Type B pancreatic cell (in vitro differentiated cells): Measurements from ENCODE around the gene ARHGAP42. TPM values are rescaled to one million over a fixed set of nuclear protein-coding genes. Genes with fewer than 3 reads are reported as not detected.

Source experiments
- DNase-seq: peaks from one replicate; pipeline ENCODE4 v3.0.0; 2021; ENCODE audit warnings: mixed read lengths; ENCODE audit not compliant: unreplicated experiment; ENCODE audit errors: extremely low spot score
- H3K27ac Mint-ChIP-seq: 2 replicates; pipeline ENCODE4 v1.8.0; 2021; ENCODE audit warnings: mild to moderate bottlenecking, mixed read lengths
- H3K27me3 Mint-ChIP-seq: 2 replicates; pipeline ENCODE4 v1.8.0; 2021; ENCODE audit warnings: mixed read lengths
- H3K36me3 Mint-ChIP-seq: 2 replicates; pipeline ENCODE4 v1.8.0; 2021; ENCODE audit warnings: mixed read lengths
- H3K4me1 Mint-ChIP-seq: one replicate; pipeline ENCODE4 v1.8.0; 2021; ENCODE audit warnings: mixed read lengths; ENCODE audit not compliant: unreplicated experiment
- H3K4me3 Mint-ChIP-seq: 2 replicates; pipeline ENCODE4 v1.8.0; 2021; ENCODE audit warnings: mild to moderate bottlenecking, mixed read lengths
- H3K9me3 Mint-ChIP-seq: 2 replicates; pipeline ENCODE4 v1.8.0; 2021; ENCODE audit warnings: mixed read lengths
- CTCF ChIP-seq: fragments of 200-600 bp; sonication (generic); conservative IDR thresholded peaks from 2 replicates; pipeline ENCODE4 v1.5.0; 2021; ENCODE audit warnings: antibody characterized with exemption, mild to moderate bottlenecking
- total RNA-seq: library from RNA; stranded (reverse); gene quantifications from 2 replicates; pipeline ENCODE4 v1.2.1, GENCODE V29; 2021; ENCODE audit warnings: low replicate concordance

Gene ARHGAP42
- total RNA-seq, 1 donor from 2014 or later: 22.6 TPM

GRCh38 chr11:100667449-100667848, 19.6 kb upstream of the ARHGAP42 start:
- no peak for TF ChIP-seq CTCF
- Mint-ChIP-seq H3K9me3 (no peaks in the 10 kb centered on the region), H3K36me3 (no peaks in the 10 kb centered on the region), H3K4me1 (no peaks in the 10 kb centered on the region), H3K27ac (no peak overlapping the region), H3K27me3 (no peaks in the 10 kb centered on the region), H3K4me3 (no peak overlapping the region)
- no peak for DNase-seq

- H3K27ac Mint-ChIP-seq: no peak overlapping the region
These were observed 16.9 kb upstream of the ARHGAP42 start for GRCh38 chr11:100670140-100670539.

GRCh38 chr11:100671471-100671870, 15.6 kb upstream of the ARHGAP42 start:
- Mint-ChIP-seq H3K4me3 (no peak overlapping the region), H3K4me1 (no peaks in the 10 kb centered on the region), H3K9me3 (peaks cover 4% of the 10 kb centered on the region), H3K36me3 (no peaks in the 10 kb centered on the region), H3K27me3 (no peaks in the 10 kb centered on the region), H3K27ac (no peak overlapping the region)
- no peak for DNase-seq
- TF ChIP-seq CTCF: no peak

More at GRCh38 chr11:100670140-100670539, 16.9 kb upstream of the ARHGAP42 start:
- no peak for DNase-seq
- Mint-ChIP-seq H3K4me3 (no peak overlapping the region), H3K4me1 (no peaks in the 10 kb centered on the region), H3K27me3 (no peaks in the 10 kb centered on the region), H3K36me3 (no peaks in the 10 kb centered on the region), H3K9me3 (no peaks in the 10 kb centered on the region)
- no peak for TF ChIP-seq CTCF

GRCh38 chr11:100672498-100673033, 14.5 kb upstream of the ARHGAP42 start:
- Mint-ChIP-seq H3K27ac (no peak overlapping the region), H3K9me3 (peaks cover 4% of the 10 kb centered on the region), H3K36me3 (no peaks in the 10 kb centered on the region), H3K27me3 (no peaks in the 10 kb centered on the region), H3K4me1 (no peaks in the 10 kb centered on the region), H3K4me3 (no peak overlapping the region)
- TF ChIP-seq CTCF: no peak
- DNase-seq: no peak

GRCh38 chr11:100673063-100673462, 14.0 kb upstream of the ARHGAP42 start:
- DNase-seq: no peak
- Mint-ChIP-seq H3K27ac (no peak overlapping the region), H3K4me1 (no peaks in the 10 kb centered on the region), H3K4me3 (no peak overlapping the region), H3K27me3 (no peaks in the 10 kb centered on the region), H3K36me3 (no peaks in the 10 kb centered on the region), H3K9me3 (peaks cover 4% of the 10 kb centered on the region)
- TF ChIP-seq CTCF: no peak

GRCh38 chr11:100674212-100674611, 12.9 kb upstream of the ARHGAP42 start:
- no peak overlapping the region for H3K27ac Mint-ChIP-seq
- no peak for DNase-seq

More at GRCh38 chr11:100674212-100674611, 12.9 kb upstream of the ARHGAP42 start:
- no peak for TF ChIP-seq CTCF
- H3K4me3 Mint-ChIP-seq: no peak overlapping the region
- no peaks in the 10 kb centered on the region for H3K4me1 Mint-ChIP-seq
- H3K9me3 Mint-ChIP-seq: peaks cover 4% of the 10 kb centered on the region
- no peaks in the 10 kb centered on the region for H3K27me3 Mint-ChIP-seq
- H3K36me3 Mint-ChIP-seq: no peaks in the 10 kb centered on the region
